A204.1 (cell line): ENCODE measurements around the gene TM4SF20.

ENCODE experiments used
- FAIRE-seq: peaks from 2 replicates; lab custom pipeline; 2012; peaks lifted over from hg19 to GRCh38; lab: Jason Lieb, UNC

The TM4SF20 gene, protein sequence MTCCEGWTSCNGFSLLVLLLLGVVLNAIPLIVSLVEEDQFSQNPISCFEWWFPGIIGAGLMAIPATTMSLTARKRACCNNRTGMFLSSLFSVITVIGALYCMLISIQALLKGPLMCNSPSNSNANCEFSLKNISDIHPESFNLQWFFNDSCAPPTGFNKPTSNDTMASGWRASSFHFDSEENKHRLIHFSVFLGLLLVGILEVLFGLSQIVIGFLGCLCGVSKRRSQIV

GRCh38 chr2:227379095-227379494 lies at the start of gene TM4SF20:
Gene TM4SF20 (minus strand): TSS chr2:227379306. CDS start chr2:227379268, 38 bp downstream.
- no peak for FAIRE-seq

DNA sequence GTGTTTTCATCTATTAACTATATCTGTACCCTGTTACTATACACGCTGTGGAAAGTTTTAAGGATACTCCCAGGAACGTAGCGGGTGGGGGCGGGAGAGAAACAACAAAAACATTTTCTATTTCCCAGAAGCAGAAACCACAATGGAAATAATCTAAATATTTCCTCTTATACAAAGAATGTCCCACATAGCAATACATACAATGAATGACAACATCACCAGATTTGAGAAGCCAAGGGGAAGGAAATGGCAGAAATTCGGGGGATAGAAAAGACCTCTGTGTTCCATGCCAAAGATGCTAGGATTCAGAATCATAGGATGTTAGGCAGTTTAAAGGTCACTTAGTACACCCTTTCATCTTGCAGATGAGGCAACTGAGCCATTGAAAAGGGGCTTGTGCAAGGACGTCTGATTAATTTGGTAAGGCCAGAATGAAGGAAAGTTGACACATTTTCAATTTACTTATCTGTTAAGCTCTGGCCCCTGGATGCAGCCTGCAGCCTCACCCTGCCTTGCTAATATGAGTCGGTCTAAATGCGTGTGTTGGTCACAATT lies 49.7 kb upstream of the TM4SF20 start:
- FAIRE-seq = no peak

GRCh38 chr2:227423656-227424499 lies 44.8 kb upstream of the TM4SF20 start:
- FAIRE-seq = no peak

DNA sequence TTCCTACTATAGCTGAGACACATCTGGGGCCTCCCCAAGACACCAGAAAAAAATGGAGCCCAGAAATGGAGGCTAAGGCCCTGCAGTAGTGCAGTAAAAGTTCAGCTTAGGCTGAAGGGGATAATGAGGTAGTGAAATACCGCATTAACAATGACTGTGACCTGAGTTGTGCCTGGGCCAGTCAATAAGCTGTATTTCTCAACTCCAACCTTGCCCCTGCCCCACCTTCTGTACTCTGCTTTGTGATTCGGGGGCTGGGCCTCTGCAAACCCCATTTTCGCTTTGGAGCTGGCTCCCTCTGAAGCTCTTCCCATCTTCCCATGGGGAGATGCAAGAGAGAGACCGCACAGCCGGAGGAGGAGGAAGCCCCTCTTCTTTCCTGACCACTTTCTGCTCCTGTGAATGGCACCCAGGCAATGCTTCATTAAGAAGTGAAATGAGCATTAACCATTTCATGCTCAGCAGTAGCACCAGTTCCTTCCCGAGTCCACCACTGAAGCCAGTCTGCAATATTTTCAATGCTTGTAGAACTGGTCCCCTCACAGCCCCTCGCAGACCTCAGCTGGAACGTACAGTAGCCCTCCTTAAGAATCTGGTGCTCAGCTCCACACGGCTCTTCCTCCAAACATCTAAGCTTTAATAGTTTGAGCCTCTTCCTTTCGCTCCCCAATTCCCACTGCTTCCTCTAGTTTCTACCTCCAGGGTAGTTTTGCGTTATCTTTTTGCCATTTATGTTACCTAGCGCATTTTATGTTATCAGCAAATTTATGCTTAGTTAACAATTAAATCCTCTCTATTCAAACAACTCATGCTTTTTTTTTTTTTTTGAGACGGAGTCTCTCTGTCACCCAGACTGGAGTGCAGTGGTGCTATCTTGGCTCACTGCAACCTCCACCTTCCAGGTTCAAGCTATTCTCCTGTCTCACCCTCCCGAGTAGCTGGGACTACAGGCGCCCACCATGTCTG lies 41.3 kb upstream of the TM4SF20 start:
- no peak for FAIRE-seq

DNA sequence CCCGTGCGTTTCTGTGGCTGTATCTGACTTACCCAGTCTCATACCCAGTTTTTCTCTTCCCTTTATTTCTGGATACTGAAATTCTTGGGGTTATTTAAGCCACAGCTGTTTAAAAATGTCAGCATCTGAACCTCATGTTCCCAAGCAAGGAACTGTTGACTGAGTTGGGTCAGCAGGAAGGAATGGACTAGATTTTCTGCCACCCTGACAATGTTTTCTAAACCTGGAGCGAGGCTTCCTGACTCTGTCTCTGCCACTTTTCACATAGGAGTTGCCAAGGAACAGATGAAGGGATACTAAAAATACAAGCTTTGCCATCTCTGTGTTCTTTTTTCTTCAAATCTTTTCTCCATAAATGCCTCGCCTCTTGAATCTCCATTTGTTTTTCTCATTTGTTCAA lies 37.6 kb upstream of the TM4SF20 start:
- FAIRE-seq = no peak

DNA sequence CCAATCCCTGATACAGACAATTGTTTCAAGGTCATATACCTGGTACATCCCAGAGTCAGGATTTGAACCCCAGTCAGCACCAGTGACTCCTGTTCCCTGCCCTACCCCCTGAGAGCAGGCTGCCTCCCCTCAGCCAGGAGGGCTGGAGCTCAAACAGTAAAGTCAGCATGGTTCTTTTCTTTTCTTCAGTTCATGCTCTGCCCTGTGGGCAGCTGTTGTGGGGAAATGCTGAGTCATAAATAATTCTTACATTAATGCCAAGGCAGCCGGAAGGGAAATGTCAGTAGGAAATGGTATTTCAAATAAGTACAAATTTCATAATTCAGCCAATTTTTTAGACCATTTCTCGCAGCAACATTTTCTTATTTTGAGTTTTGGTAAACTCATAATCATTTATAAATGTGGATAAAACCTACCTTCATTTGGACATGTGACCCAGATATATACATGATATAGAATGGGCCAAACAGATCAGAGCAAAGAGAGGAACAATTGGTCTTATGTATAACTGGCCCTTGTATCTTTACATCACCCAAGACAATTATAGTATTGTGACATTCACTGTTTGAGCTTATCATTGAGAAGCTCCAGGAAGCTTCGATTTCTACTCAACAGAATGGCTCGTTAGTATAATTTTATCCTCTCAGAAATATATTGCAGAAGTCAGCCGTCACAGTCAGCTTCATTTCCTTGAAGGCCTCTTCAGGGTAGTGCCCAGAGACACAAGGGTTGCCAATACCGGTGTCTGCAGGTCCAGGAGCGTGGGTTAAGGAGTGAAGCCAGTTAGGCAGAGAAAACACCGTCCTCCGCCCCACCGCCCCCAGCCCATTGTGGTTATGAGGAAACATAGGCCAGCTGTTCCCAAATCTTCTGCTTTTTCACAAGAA lies 36.7 kb upstream of the TM4SF20 start:
- no peak for FAIRE-seq

- FAIRE-seq = no peak
Measured at GRCh38 chr2:227414846-227415245, 35.7 kb upstream of the TM4SF20 start.

DNA sequence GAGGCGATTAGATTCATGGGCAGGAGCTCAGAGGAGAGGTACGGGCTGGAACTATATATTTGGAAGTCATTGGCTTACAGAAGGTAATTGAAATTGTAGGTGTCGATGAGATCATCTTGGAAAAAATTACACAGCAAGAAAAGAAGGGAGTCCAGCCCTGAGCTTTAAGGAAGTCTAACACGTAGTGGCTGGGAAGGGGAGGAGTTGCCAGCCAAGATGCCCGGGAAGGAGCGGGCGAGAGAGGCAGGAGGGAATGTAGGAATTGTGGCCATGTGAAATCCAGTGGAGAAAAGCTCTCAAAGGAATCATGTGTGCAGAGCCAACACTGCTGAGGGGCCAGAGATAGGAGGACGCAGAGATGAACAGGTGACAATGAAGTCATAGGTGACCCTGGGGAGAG lies 34.3 kb upstream of the TM4SF20 start:
- FAIRE-seq = no peak

GRCh38 chr2:227412877-227413276 lies 33.8 kb upstream of the TM4SF20 start:
- FAIRE-seq = no peak

- no peak for FAIRE-seq
Measured at GRCh38 chr2:227411990-227412350, 32.9 kb upstream of the TM4SF20 start.

GRCh38 chr2:227411320-227411989 lies 32.3 kb upstream of the TM4SF20 start:
- FAIRE-seq = no peak

GRCh38 chr2:227410191-227410590 lies 31.1 kb upstream of the TM4SF20 start:
- FAIRE-seq = no peak

- FAIRE-seq = no peak
Measured at GRCh38 chr2:227407591-227408151, 28.6 kb upstream of the TM4SF20 start.

GRCh38 chr2:227406177-227407031 lies 27.3 kb upstream of the TM4SF20 start:
- peak; percentile 76 for FAIRE-seq

DNA sequence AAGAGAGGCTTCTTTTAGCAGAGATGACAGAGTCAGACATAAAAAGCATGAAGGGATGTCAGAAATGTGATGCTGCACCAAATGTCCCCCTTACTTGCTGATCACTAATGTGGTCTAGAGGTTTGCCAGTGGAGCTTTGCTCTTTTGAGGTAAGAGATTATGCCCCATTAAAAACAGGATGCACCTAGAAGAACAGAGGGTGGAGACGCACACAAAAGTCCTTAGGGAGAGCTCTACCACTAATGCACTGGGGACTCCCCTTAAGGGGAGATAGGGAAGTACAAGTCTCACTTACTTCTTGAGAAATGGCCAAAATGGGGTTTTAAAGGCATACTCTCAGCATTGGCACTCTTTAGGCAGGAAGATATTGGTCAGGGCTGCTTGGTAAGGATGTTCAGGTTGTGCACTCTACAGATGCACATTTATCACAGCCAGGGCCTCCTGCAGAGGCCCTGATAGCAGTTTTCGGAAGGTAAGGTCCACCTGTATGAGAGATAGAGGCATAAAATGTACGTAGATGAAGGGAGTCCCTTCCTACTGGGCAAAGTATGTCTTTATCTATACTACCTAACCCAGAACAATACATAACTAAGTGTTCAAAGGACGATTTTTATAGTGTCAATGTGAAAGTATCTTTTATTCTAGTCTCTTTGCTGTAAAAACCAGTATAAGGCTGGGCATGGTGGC lies 25.6 kb upstream of the TM4SF20 start:
- no peak for FAIRE-seq

- no peak for FAIRE-seq
Measured at GRCh38 chr2:227402959-227403358, 23.9 kb upstream of the TM4SF20 start.

DNA sequence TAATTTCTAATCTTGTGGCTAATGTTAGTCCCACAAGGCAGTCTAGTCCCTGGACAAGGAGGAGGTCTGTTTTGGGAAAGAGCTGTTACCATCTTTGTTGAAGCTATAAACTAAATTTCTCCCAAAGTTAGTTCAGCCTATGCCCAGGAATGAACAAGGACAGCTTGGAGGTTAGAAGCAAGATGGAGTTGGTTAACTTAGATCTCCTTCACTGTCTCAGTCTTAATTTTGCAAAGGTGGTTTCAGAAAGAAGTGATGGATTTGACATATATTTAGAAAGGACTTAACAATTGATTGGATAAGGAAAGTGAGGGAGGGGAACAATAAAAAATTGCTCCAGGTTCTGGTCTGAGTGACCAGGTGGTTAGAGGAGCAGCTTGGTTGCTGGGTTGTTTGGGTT lies 23.2 kb upstream of the TM4SF20 start:
- no peak for FAIRE-seq

DNA sequence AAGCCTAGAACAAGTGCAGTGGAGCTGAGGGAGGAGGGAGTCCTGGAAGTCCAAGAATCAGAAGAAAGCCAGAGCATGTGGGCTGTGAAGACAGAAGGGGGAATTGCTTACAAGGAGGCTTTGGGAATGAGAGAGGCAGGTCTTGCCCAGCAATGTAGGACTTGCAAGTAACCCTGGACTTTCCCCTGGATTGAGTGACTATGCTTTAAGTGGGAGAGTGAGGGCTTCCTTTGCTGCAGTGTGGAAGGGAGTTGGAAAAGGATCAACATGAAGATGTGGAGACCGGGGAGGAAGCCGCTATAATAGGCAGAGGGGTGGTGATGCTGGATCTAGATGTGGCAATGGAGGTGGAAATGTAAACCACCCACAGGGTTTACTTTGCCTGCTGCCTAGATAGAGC lies 22.4 kb upstream of the TM4SF20 start:
- no peak for FAIRE-seq
